Hematopoietic multipotent progenitor cell (in vitro differentiated cells): ENCODE data around the gene COQ9. TPM values are rescaled to one million over a fixed set of nuclear protein-coding genes. Genes with fewer than 3 reads are reported as not detected.

ENCODE experiments used
- DNase-seq, 3 donors: peaks; one replicate each; pipeline ENCODE4 v3.0.0-alpha.2; 2011 to 2015; ENCODE audit warnings: low read depth in 2 of 3, low spot score in 2 of 3
- total RNA-seq: library from RNA; depleted of rRNA; stranded (reverse); fragments of >200 nt; gene quantifications from one replicate; pipeline ENCODE4 v1.2.3, GENCODE V29; 2012

The COQ9 gene
- total RNA-seq, 1 donor, result 52.0 TPM

- no peak for DNase-seq
Measured at GRCh38 chr16:57471852-57472664, 24.8 kb downstream of the COQ9 start.

DNA sequence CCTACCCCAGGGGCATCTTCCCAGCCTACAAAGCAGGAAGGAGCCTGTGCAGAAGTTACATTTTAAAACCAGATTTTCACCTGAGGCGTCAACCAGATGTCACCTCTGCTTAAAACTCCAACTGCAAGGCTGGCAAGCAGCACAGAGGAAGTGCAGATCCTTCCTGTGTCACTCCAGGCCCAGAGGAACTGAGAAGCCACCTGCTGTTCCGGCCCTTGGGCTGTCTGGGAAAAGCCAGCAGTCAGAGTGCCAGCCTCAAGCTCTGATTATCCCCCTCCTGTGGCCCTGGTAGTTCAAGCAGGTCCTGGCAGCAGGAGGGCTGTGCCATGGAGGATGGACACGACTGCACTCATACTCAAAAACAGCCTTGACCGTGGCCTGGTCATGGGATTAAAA, 25.4 kb downstream of the COQ9 start:
- no peak for DNase-seq

- DNase-seq, result no peak
Measured at GRCh38 chr16:57473176-57473840, 26.0 kb downstream of the COQ9 start.

GRCh38 chr16:57473906-57474305, 26.6 kb downstream of the COQ9 start:
- DNase-seq, result no peak

DNA sequence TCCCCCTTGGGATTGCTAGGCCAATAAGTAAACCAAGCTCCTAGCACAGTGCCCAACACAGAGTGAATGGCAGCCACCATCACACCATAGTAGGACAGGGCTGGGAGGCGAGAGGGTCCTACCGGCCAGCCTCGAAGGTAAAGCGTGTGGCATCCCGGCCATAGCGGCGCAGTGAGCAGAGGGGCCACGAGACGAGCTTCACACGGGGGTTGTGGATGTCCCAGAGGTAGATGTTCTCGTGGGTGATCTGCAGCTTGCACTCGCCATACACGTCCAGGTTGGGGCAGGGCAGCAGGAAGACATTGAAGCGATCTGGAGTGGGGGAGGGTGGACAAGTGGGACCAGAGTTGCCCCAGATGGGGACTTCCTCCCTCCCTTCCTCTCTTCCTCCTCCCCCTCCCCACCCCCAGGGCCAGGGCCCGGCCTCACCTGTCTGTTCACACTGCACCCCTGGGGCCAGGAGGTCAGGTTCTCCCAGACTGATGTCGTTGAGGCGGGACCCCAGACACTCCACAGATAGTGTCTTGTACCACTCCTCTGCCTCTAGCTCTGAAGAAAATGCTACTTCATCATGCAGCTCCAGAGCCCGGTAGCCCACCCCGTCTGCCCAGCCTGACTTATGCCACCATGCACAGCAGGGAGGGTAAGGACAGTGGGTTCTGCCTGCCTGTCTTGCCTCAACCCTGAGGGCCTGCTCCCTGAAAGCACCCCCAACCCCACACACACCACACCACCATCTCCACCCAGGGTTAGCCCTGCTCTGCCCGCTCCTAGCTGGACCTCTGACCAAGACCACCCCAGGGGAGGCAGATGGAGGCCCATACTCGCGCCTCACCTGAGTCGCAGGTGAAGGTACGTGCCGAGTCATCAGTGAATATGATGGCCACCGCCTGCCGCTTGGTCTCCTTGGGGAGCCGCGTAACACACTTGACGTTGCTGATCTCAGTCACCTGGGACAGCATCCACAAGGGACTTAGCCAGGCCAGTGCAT, 27.7 kb downstream of the COQ9 start:
- peak in 1 of 3 donors; percentile 9 for DNase-seq

GRCh38 chr16:57475711-57476339, 28.5 kb downstream of the COQ9 start:
- peak; percentile 42 to 97 (median 95) for DNase-seq

DNA sequence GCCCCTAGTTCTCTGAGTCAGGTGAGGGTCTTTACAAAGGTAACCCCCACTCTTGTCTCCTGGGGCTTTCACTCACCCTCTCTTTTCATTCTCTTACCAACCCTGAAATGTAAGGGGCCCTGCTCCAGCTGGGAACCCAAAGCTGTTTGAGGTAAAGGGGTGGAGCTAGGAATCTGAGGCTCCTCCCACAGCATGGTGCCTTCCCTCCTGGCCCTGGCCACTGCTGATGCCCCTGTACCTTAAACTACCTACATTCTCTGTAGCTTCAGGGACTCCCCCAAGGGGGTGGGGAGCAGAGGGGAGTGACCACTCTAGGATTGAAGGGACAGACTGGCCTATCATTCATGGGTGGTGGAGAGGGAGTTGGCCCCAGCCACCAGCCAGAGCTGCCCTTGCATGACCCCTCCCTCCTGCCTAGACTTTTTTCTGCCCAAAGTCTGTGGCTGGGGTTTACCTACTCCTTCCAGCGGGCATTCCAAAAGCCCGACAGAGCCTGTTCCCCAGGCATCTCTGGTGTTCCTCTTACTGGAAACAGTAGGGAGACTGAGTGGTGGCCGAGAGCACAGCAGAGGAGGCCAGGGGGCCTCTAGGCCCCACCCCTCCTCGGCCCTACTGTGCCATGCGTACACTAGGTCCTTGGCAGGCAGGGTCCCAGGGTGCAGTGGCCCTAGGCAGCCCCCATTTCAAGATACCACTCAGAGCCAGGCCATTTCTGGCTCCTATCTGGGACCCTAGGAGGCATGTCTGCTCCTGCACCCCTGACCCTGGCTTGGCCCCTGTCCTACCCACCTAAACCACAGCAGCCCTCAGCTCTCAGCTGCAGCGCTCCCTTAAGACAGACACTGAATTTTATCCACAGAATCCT, 29.5 kb downstream of the COQ9 start:
- DNase-seq, result peak in 1 of 3 donors; percentile 24

DNA sequence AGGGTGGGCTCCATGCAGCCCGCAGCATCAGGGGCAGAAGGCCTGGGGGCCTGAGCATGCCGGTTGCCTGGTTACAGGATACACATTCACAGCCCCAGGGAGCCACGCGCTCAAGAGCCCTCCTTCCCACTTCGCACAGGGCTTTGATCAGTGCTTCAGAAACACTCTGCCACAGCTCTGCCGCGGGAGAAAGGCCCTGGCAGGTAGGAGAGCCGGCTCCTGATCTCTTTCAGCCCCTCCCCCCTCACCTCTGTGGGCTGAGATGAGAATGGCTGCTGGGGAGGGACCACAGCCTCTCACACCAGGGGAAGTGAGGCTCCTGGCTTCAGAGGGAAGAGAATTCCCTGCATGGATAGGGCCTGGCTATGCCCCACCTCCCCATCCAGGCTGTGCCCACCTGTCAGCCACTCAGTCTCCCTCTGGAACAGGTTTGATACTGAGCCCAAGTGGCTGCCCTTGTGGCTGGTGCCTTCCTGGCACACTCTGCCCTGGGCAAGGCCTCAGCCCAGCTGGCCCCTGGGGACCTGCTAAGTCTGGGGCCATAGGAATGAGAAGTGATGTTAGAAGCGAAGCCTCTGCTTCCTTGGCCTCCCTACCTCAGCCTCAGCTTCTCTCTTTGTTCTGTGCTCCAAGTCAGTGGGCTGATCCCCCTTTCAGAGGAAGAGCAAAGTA, 30.4 kb downstream of the COQ9 start:
- DNase-seq, result no peak

DNA sequence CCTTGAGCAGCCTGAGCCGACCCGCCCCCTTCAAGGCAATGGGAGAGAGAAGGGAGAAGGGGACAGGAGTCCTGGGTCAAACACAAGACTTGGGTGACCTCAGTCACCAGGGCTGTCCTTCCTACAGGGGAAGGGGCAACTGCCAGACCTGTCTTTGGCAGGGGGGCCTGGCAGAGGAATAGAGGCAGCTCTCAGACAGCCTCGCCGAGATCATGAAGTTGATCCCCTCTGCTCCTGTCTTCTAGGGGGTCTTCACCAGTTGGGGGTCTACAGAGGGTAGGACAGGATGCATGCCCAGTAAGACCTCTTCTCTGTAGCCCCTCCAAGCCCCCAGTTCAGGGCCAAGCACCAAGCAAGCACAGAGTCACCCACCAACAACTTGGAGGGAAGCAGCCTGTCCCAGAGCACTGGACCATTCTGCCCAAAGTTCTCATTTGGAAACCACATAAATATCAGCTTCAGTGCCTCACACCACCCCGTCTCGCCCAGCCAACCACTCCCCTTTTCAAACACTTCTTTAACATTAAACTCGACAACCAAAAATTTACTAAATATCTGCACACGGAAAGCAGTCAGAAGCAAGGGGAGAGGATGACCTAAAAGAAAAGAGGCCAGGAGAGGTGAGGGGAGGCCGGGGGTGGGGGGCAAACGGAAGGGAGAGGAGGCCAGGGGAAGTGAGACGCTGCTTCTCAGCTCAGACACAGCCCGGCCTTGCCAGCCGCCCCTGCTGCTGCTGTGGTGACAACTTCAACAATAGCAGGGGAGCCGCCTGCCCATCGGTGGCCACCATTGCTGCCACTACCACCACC, 31.3 kb downstream of the COQ9 start:
- peak in 1 of 3 donors; percentile 43 for DNase-seq

DNA sequence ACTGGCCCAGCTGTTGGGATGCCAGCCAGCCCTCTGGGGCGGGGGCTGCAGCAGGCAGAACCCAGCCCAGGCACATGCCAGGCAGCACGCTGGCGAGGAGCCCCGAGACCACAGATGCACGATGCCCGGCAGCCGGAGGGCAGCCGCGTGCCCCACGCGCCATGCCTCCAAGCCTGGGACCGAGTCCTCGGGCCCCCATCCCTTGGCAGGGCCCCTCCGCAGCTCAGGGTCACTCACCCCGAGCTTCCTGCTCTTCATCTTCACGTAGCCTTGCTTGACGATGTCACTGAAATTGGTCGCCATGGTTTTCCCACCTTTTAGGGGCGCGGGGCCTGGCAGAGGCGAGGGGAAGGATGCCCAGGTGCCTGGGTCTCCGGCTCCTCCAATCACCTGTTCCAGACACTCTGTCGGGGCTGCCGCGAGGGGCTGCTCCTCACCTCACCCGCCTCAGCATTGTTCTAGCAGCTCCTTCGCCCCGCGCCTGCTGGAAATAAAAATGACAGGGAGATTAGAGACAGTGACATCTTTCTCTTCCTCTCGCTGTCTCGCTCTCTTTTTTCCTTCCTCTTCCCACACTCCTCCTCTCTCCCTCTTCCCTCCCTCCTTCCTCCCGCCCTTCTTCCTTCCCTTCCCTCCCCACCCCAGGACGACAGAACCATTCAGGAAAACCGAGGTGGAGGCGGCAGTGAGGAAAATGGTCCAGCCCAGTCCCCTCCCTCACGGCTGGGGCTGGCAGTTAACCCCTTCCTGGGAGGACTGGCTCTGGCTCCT, 32.1 kb downstream of the COQ9 start:
- no peak for DNase-seq

GRCh38 chr16:57479976-57480753, 32.9 kb downstream of the COQ9 start:
- DNase-seq, result no peak

DNA sequence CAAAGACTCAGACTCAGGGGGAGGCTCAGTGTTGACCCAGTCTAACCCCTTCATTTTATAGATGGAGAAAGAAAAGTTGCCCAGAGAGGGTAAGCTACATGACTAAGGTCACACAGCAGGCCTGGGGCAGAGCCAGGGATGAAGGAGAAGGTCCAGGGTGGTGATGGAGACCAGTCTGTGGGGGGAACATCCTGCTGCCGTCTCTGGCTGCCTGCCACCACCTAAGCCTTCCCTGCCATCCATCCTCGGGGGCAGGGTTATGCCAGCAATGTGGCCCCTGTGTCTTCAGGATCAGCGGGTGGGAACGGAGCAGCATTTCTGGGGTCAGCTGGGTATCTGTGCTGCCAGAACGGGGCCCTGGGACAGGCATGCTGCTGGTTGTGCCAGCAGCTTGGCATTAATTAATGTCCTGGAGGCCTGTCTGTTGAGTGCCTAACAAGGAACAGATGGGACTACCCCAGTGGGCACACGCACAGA, 33.5 kb downstream of the COQ9 start:
- no peak for DNase-seq

GRCh38 chr16:57481421-57481820, 34.1 kb downstream of the COQ9 start:
- DNase-seq, result no peak

- no peak for DNase-seq
Measured at GRCh38 chr16:57482845-57483545, 35.7 kb downstream of the COQ9 start.

DNA sequence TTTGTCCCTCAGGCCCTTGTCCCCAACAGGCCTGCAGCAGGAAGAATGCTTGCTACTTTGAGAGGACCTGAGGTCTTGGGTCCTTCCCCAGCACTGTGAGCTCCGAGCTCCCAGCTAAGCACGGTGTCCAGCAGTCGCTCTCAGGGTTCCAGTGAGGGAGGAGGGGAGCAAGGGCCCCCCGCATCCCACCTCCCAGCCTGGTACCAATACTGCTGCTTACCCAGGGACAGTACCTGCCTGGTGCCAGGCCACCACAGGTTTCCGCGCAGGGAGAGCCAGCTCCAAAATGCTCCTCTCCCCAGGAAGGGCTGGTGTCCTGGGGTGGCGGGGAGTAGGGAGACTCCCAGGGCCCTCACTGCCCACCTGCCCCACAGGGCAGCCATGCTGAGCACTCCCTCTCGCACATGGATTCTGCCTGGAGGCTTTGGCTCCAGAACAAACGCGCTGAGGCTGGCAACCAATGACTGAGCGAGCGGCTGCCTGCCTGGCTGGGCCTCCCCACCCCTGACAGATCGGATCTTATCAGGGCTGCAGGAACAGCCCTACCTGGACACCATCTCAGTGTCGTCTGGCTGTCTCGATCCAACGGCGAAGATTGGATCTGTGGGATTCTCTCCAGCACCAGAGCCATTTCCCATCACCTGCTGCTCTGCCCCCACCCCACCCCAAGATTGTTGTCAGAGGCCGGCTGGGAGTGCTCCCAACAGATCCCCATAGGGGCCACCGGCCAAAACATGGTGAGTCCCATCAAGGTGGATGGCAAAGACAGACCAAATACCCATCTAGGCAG, 36.6 kb downstream of the COQ9 start:
- DNase-seq, result no peak
